K562 (cell line): Measurements from ENCODE around the gene CALB2. TPM values are rescaled to one million over a fixed set of nuclear protein-coding genes. Genes with fewer than 3 reads are reported as not detected.

Source experiments
- ATAC-seq: fragments of 200-7000 bp; cut with Tn5 transposase; 3 replicates; pipeline ENCODE4 v1.9.1; 2020; ENCODE audit warnings: moderate library complexity
- BruUV-seq: library from RNA; stranded (reverse); fragments of 400-500 nt; replicated peaks from 2 replicates; lab custom pipeline; 2021; lab: Mats Ljungman, UMichigan
- CTCF ChIA-PET: fragments of 300-600 bp; formaldehyde crosslinking; extraction: SDS; loops from one replicate; lab custom pipeline; 2021; ENCODE audit warnings: low intra/inter-chr PET ratio; lab: Yijun Ruan, JAX
- POLR2A ChIA-PET: fragments of 300-600, 350-650 bp; sonication (Branson Sonifier 250); formaldehyde crosslinking; extraction: SDS; loops from one replicate; lab custom pipeline; 2021; ENCODE audit warnings: antibody characterized with exemption, inconsistent platforms; lab: Yijun Ruan, JAX
- DNase-seq, 4 experiments: peaks; one replicate each; pipeline versions ENCODE4 v3.0.0 to v3.0.0-alpha.2; 2011 to 2018; ENCODE audit warnings: low spot score in 3 of 4, mixed read lengths in 3 of 4; ENCODE audit errors: extremely low read depth in 1 of 4
- FAIRE-seq: peaks from 2 replicates; lab custom pipeline; 2011; peaks lifted over from hg19 to GRCh38; lab: Jason Lieb, UNC
- H2AFZ ChIP-seq: 2 replicates; pipeline ENCODE4 v1.6.0; 2011; ENCODE audit warnings: low read depth, low read length, control low read depth, inconsistent platforms
- H3K27ac ChIP-seq: fragments of 200-600 bp; 3 replicates; pipeline ENCODE4 v1.8.0; 2011; ENCODE audit warnings: low read depth, mild to moderate bottlenecking, control low read depth, inconsistent platforms, low read length, moderate library complexity, mixed read lengths; ENCODE audit errors: extremely low read depth
- H3K27me3 ChIP-seq, 2 experiments: fragments of 300-600 bp in 1 of 2; 2 replicates in 1 of 2; 3 replicates in 1 of 2; pipeline versions ENCODE4 v1.6.0 to v1.8.0; 2011; ENCODE audit warnings: inconsistent platforms in 2 of 2, low read length in 2 of 2, mild to moderate bottlenecking in 1 of 2, mixed read lengths in 1 of 2, moderate library complexity in 1 of 2; ENCODE audit not compliant: control insufficient read depth in 2 of 2, insufficient read depth in 2 of 2
- H3K36me3 ChIP-seq: fragments of 300-600 bp; 3 replicates; pipeline ENCODE4 v1.8.0; 2011; ENCODE audit warnings: mild to moderate bottlenecking, low read length, inconsistent platforms; ENCODE audit not compliant: control insufficient read depth, insufficient read depth
- H3K4me1 ChIP-seq, 2 experiments: fragments of 200-600 bp in 1 of 2; replicated peaks in 1 of 2; 2 replicates in 1 of 2; 3 replicates in 1 of 2; pipeline versions ENCODE4 v1.5.1 to v1.8.0; 2011; ENCODE audit warnings: inconsistent platforms in 2 of 2, low read length in 2 of 2, mild to moderate bottlenecking in 1 of 2, mixed read lengths in 1 of 2, moderate library complexity in 1 of 2; ENCODE audit not compliant: control insufficient read depth in 2 of 2, insufficient read depth in 2 of 2
- H3K4me2 ChIP-seq: 2 replicates; pipeline ENCODE4 v1.6.1; 2011; ENCODE audit warnings: low read length, control low read depth, inconsistent platforms, mixed read lengths; ENCODE audit not compliant: insufficient read depth
- H3K4me3 ChIP-seq: fragments of 200-600 bp; sonication (generic), shearing (Covaris generic); 2 replicates; pipeline ENCODE4 v1.5.1; 2016; ENCODE audit warnings: control low read depth, inconsistent platforms
- H3K79me2 ChIP-seq: fragments of 200-600 bp; 3 replicates; pipeline ENCODE4 v1.8.0; 2011; ENCODE audit warnings: low read length, inconsistent platforms; ENCODE audit not compliant: control insufficient read depth, insufficient read depth
- H3K9ac ChIP-seq, 2 experiments: 2 replicates each; pipeline versions ENCODE4 v1.6.0 to v1.6.1; 2011; ENCODE audit warnings: low read depth in 2 of 2, low read length in 2 of 2, control low read depth in 1 of 2, inconsistent platforms in 1 of 2, mild to moderate bottlenecking in 1 of 2, mixed read lengths in 1 of 2; ENCODE audit not compliant: insufficient read depth in 1 of 2
- H3K9me1 ChIP-seq: one replicate; pipeline ENCODE4 v1.6.0; 2011; ENCODE audit warnings: inconsistent platforms, mild to moderate bottlenecking, low read length, moderate library complexity; ENCODE audit not compliant: control insufficient read depth, insufficient read depth
- H3K9me3 ChIP-seq: replicated peaks from 2 replicates; pipeline ENCODE4 v1.5.1; 2011; ENCODE audit warnings: low read depth, low read length, inconsistent platforms; ENCODE audit not compliant: control insufficient read depth, insufficient read depth
- H4K20me1 ChIP-seq: replicated peaks from 2 replicates; pipeline ENCODE4 v1.6.1; 2011; ENCODE audit warnings: low read length, inconsistent platforms, mixed read lengths; ENCODE audit not compliant: control insufficient read depth, insufficient read depth
- BMI1 ChIP-seq: fragments of 150-350 bp; IDR thresholded peaks from 2 replicates; pipeline ENCODE4 v1.6.1; 2014; ENCODE audit warnings: low read length
- CBX8 ChIP-seq: fragments of 200-600 bp; sonication (generic); IDR thresholded peaks from 2 replicates; pipeline ENCODE4 v1.6.1; 2012; ENCODE audit warnings: borderline replicate concordance, mixed run types, low read depth, mild to moderate bottlenecking, moderate library complexity, mixed read lengths, low read length, control low read depth, inconsistent platforms; ENCODE audit not compliant: poor library complexity, severe bottlenecking; ENCODE audit errors: extremely low read depth
- CHD1 ChIP-seq: fragments of 200-600 bp; sonication (generic); IDR thresholded peaks from one replicate; pipeline ENCODE4 v1.6.1; 2012; ENCODE audit warnings: mild to moderate bottlenecking, moderate library complexity, low read length, inconsistent platforms
- CTBP1 ChIP-seq: fragments of 450-650 bp; IDR thresholded peaks from 2 replicates; pipeline ENCODE4 v1.6.1; 2016; ENCODE audit warnings: borderline replicate concordance
- ESRRA ChIP-seq: fragments of 450-650 bp; IDR thresholded peaks from 2 replicates; pipeline ENCODE4 v1.6.1; 2014; ENCODE audit warnings: low read depth, mild to moderate bottlenecking, moderate library complexity, borderline replicate concordance
- ESRRB ChIP-seq: fragments of 250-450 bp; sonication (Bioruptor Pico); IDR thresholded peaks from 2 replicates; pipeline ENCODE4 v1.5.0; 2020; ENCODE audit warnings: mild to moderate bottlenecking, moderate library complexity, borderline replicate concordance
- HNRNPL ChIP-seq: fragments of 200-400 bp; formaldehyde crosslinking; IDR thresholded peaks from 2 replicates; pipeline ENCODE4 v1.6.1; 2017; ENCODE audit warnings: low read depth, mild to moderate bottlenecking, low read length
- KAT2B ChIP-seq: IDR thresholded peaks from one replicate; pipeline ENCODE4 v1.6.1; 2012; ENCODE audit warnings: low read depth, mild to moderate bottlenecking, control low read depth, inconsistent platforms, low read length, moderate library complexity
- KDM5B ChIP-seq: fragments of 200-600 bp; sonication (generic); IDR thresholded peaks from 2 replicates; pipeline ENCODE4 v1.6.1; 2012; ENCODE audit warnings: low read depth, mild to moderate bottlenecking, moderate library complexity, low read length, control low read depth, inconsistent platforms; ENCODE audit not compliant: insufficient replicate concordance
- KLF16 ChIP-seq: IDR thresholded peaks from 2 replicates; pipeline ENCODE4 v1.6.1; 2016; ENCODE audit warnings: antibody characterized with exemption
- PHB ChIP-seq: fragments of 250-450 bp; sonication (Bioruptor Pico); IDR thresholded peaks from 2 replicates; pipeline ENCODE4 v1.5.0; 2021
- RAD21 ChIP-seq, 2 experiments: fragments of 250-450 bp in 1 of 2; fragments of 450-650 bp in 1 of 2; sonication (Bioruptor Pico) in 1 of 2; formaldehyde crosslinking in 1 of 2; IDR thresholded peaks in 1 of 2; conservative IDR thresholded peaks in 1 of 2; 2 replicates each; pipeline versions ENCODE4 v1.4.0 to v1.8.0; 2020 to 2022; ENCODE audit warnings: mild to moderate bottlenecking in 2 of 2, moderate library complexity in 1 of 2
- RBM25 ChIP-seq: fragments of 200-400 bp; formaldehyde crosslinking; IDR thresholded peaks from 2 replicates; pipeline ENCODE4 v1.6.1; 2018; ENCODE audit warnings: low read length, low read depth, moderate library complexity; ENCODE audit not compliant: severe bottlenecking
- TFAM ChIP-seq: fragments of 250-450 bp; sonication (Bioruptor Pico); conservative IDR thresholded peaks from 2 replicates; pipeline ENCODE4 v1.5.0; 2021; ENCODE audit warnings: mild to moderate bottlenecking, moderate library complexity
- ZBTB1 ChIP-seq: sonication (generic); formaldehyde crosslinking; IDR thresholded peaks from 2 replicates; pipeline ENCODE4 v1.8.1; 2023; ENCODE audit warnings: missing genetic modification reagents, low read depth, mild to moderate bottlenecking, borderline replicate concordance
- WGBS: fragments of 100-300 bp; shearing (Covaris generic); methylation state at CpG from one replicate; pipeline ENCODE4 v1.1.6; 2016; ENCODE audit warnings: low coverage, mixed read lengths; ENCODE audit not compliant: insufficient coverage; ENCODE audit errors: missing lambda C conversion rate; 5-methylcytosine and 5-hydroxymethylcytosine counted together
- in situ Hi-C: fragments of 300-500 bp; cut with MboI; formaldehyde crosslinking; loops from 4 replicates; pipeline ENCODE4 v1.15.0; 2018; ENCODE audit warnings: inconsistent platforms, mixed read lengths
- intact Hi-C: fragments of 100-400 bp; cut with micrococcal nuclease; formaldehyde crosslinking; loops from 2 replicates; pipeline ENCODE4 v1.14.2; 2022
- polyA plus RNA-seq, 8 experiments: library from polyadenylated mRNA; depleted of rRNA in 4 of 8; stranded (reverse) in 5 of 8; unstranded in 3 of 8; fragments of >200 nt; fragmentation: Nextera tagmentation in 2 of 8; fragmentation: Illumina TruSeq in 1 of 8; extraction: Ambion mirVana in 2 of 8; extraction: Trizol in 1 of 8; gene quantifications; 2 replicates each; pipeline versions ENCODE4 v1.2.1 to v1.2.3, GENCODE V29; 2011 to 2014; ENCODE audit warnings: inconsistent platforms in 1 of 8, missing spikeins in 1 of 8
- total RNA-seq, 7 experiments: library from RNA; depleted of rRNA in 6 of 7; stranded (reverse); fragments of >200 nt in 6 of 7; fragmentation: Illumina TruSeq in 2 of 7; extraction: Trizol in 2 of 7; gene quantifications; 2 replicates each; pipeline versions ENCODE4 v1.2.1 to v1.2.3, GENCODE V29; 2011 to 2021; ENCODE audit warnings: low replicate concordance in 1 of 7
- TF ChIP-seq, protein P1 (sequence below): fragments of 450-650 bp; formaldehyde crosslinking; IDR thresholded peaks from 2 replicates; pipeline ENCODE4 v1.4.0; 2020; ENCODE audit warnings: mild to moderate bottlenecking, moderate library complexity
- TF ChIP-seq, protein P2 (sequence below): conservative IDR thresholded peaks from 2 replicates; pipeline ENCODE4 v1.6.1; 2011; ENCODE audit warnings: low read depth, mild to moderate bottlenecking, low read length; ENCODE audit not compliant: control insufficient read depth
- TF ChIP-seq, protein P3 (sequence below): fragments of 250-450 bp; sonication (Bioruptor Pico); IDR thresholded peaks from 2 replicates; pipeline ENCODE4 v1.5.0; 2022; ENCODE audit warnings: mild to moderate bottlenecking

Gene CALB2
- total and polyA plus RNA-seq, 9 of the 15 experiments (the other 6 are each of a cell fraction or from before 2014, with no cell fraction given), result not detected

DNA sequence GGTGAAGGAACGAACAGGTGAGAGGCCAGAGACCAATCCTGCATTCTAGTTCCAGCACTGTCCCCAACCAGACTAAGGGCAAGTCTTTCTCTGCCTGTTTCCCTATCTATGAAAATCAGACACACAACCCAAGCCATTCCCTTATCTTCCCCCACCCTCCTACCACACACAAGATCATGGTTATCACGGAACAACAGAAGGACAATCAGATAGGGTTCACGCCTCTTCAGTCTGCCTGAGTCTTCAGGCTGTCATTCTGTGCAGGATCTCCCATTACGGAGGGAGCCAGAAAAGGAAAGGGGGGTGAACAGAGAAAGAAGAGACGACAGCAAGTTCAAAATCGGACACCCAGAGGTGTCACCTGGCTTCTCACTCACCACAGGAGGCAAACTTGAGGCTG, 72.2 kb downstream of the CALB2 start:
- H3K4me3 ChIP-seq, result no peak overlapping the region
- ATAC-seq, result peak; percentile 56
- peak; percentile 89 for FAIRE-seq
- H3K36me3 ChIP-seq, result no peaks in the 10 kb centered on the region
- H3K9me1 ChIP-seq, result peaks cover 3% of the 10 kb centered on the region
- BruUV-seq, result no TSS peak
- in situ Hi-C loops, result no loop called here
- H3K27ac ChIP-seq, result no peak overlapping the region
- H3K9ac ChIP-seq, result peak overlapping the region in 1 of 2 experiments; percentile 14; a peak in 2 of 4 replicates
- DNase-seq, result peak; percentile 80 to 90 (median 84)
- WGBS, result 0% methylated on average over 6 of the region's 6 CpGs
- no peaks in the 10 kb centered on the region for H3K9me3 ChIP-seq
- peaks cover 10 to 48% of the 10 kb centered on the region in 2 experiments; a peak in 4 of 5 replicates for H3K27me3 ChIP-seq
- ChIA-PET POLR2A (no interaction called here), CTCF (no interaction called here)
- no peak overlapping the region for H2AFZ ChIP-seq
- intact Hi-C loops, result loop anchor here (5.0 kb wide), 1 partner anchor 67 kb away; no protein-coding TSS in a partner anchor
- no peaks in the 10 kb centered on the region for H3K79me2 ChIP-seq
- H3K4me2 ChIP-seq, result peak overlapping the region; percentile 23; the same call in 1 of the 2 replicates
- 0 out of 2 replicates have a peak, but pooled peaks cover 5% of the 10 kb centered on the region for H4K20me1 ChIP-seq
- H3K4me1 ChIP-seq, result peaks cover 18% of the 10 kb centered on the region in 2 experiments; a peak in 4 of 5 replicates
- TF ChIP-seq, protein P1, sequence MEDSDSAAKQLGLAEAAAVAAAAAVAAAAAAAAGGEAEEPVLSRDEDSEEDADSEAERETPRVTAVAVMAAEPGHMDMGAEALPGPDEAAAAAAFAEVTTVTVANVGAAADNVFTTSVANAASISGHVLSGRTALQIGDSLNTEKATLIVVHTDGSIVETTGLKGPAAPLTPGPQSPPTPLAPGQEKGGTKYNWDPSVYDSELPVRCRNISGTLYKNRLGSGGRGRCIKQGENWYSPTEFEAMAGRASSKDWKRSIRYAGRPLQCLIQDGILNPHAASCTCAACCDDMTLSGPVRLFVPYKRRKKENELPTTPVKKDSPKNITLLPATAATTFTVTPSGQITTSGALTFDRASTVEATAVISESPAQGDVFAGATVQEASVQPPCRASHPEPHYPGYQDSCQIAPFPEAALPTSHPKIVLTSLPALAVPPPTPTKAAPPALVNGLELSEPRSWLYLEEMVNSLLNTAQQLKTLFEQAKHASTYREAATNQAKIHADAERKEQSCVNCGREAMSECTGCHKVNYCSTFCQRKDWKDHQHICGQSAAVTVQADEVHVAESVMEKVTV (CRISPR knock-in tag), result no peak
- TF ChIP-seq PHB (CRISPR knock-in tag) (no peak), CBX8 (no peak), KAT2B (no peak), CHD1 (no peak), TFAM (CRISPR knock-in tag) (no peak), KLF16 (peak; percentile 97), BMI1 (no peak), RBM25 (no peak), ESRRB (CRISPR knock-in tag) (no peak), ESRRA (peak; percentile 76; the same call in 1 of the 2 replicates), KDM5B (no peak), ZBTB1 (no peak), CTBP1 (peak; percentile 84), HNRNPL (no peak), RAD21 (CRISPR knock-in tag; conservative IDR thresholded peaks at IDR 0.05 in 1 of 2, IDR thresholded peaks at IDR 0.05 in 1 of 2) (no peak)
- TF ChIP-seq, protein P2, sequence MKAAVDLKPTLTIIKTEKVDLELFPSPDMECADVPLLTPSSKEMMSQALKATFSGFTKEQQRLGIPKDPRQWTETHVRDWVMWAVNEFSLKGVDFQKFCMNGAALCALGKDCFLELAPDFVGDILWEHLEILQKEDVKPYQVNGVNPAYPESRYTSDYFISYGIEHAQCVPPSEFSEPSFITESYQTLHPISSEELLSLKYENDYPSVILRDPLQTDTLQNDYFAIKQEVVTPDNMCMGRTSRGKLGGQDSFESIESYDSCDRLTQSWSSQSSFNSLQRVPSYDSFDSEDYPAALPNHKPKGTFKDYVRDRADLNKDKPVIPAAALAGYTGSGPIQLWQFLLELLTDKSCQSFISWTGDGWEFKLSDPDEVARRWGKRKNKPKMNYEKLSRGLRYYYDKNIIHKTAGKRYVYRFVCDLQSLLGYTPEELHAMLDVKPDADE, result no peak
- TF ChIP-seq, protein P3, sequence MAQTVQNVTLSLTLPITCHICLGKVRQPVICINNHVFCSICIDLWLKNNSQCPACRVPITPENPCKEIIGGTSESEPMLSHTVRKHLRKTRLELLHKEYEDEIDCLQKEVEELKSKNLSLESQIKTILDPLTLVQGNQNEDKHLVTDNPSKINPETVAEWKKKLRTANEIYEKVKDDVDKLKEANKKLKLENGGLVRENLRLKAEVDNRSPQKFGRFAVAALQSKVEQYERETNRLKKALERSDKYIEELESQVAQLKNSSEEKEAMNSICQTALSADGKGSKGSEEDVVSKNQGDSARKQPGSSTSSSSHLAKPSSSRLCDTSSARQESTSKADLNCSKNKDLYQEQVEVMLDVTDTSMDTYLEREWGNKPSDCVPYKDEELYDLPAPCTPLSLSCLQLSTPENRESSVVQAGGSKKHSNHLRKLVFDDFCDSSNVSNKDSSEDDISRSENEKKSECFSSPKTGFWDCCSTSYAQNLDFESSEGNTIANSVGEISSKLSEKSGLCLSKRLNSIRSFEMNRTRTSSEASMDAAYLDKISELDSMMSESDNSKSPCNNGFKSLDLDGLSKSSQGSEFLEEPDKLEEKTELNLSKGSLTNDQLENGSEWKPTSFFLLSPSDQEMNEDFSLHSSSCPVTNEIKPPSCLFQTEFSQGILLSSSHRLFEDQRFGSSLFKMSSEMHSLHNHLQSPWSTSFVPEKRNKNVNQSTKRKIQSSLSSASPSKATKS, result no peak
